Suprapubic skin (tissue), 4 donors: ENCODE measurements around the gene CHMP2B.

Source experiments
- POLR2A ChIP-seq, 2 donors: fragments of 450-650 bp; IDR thresholded peaks; one replicate each; pipeline ENCODE4 v1.6.1; 2017; ENCODE audit warnings: antibody characterized with exemption in 2 of 2, mild to moderate bottlenecking in 2 of 2, moderate library complexity in 2 of 2
- POLR2AphosphoS5 ChIP-seq, 3 donors: sonication (generic); formaldehyde crosslinking; IDR thresholded peaks; one replicate each; pipeline ENCODE4 v1.6.1; 2017; ENCODE audit warnings: antibody characterized with exemption in 3 of 3
- TF ChIP-seq, protein P1 (sequence below), 2 donors: fragments of 200-600 bp in 1 of 2; fragments of 450-650 bp in 1 of 2; sonication (generic) in 1 of 2; IDR thresholded peaks; one replicate each; pipeline ENCODE4 v1.5.1; 2016 to 2019; ENCODE audit warnings: antibody characterized with exemption in 2 of 2, mild to moderate bottlenecking in 1 of 2, moderate library complexity in 1 of 2

GRCh38 chr3:87250009-87250408 lies 22.9 kb downstream of the CHMP2B start:
- no peak for TF ChIP-seq POLR2AphosphoS5 (IDR thresholded peaks at IDR 0.05)
- TF ChIP-seq POLR2A (IDR thresholded peaks at IDR 0.05) = no peak
- TF ChIP-seq, protein P1, sequence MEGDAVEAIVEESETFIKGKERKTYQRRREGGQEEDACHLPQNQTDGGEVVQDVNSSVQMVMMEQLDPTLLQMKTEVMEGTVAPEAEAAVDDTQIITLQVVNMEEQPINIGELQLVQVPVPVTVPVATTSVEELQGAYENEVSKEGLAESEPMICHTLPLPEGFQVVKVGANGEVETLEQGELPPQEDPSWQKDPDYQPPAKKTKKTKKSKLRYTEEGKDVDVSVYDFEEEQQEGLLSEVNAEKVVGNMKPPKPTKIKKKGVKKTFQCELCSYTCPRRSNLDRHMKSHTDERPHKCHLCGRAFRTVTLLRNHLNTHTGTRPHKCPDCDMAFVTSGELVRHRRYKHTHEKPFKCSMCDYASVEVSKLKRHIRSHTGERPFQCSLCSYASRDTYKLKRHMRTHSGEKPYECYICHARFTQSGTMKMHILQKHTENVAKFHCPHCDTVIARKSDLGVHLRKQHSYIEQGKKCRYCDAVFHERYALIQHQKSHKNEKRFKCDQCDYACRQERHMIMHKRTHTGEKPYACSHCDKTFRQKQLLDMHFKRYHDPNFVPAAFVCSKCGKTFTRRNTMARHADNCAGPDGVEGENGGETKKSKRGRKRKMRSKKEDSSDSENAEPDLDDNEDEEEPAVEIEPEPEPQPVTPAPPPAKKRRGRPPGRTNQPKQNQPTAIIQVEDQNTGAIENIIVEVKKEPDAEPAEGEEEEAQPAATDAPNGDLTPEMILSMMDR (IDR thresholded peaks at IDR 0.05) = no peak
